Colonic mucosa (tissue), 4 donors: Measurements from ENCODE around the gene HOXD8. TPM values are rescaled to one million over a fixed set of nuclear protein-coding genes. Genes with fewer than 3 reads are reported as not detected.

Source experiments
- DNase-seq: peaks from one replicate; pipeline ENCODE4 v3.0.0-alpha.2; 2020
- H3K27ac ChIP-seq: fragments of 200-600 bp; one replicate; pipeline ENCODE4 v1.8.0; 2021
- H3K27me3 ChIP-seq: fragments of 200-600 bp; one replicate; pipeline ENCODE4 v1.8.0; 2021
- H3K36me3 ChIP-seq: fragments of 200-600 bp; one replicate; pipeline ENCODE4 v1.8.0; 2021
- H3K4me1 ChIP-seq: fragments of 200-600 bp; one replicate; pipeline ENCODE4 v1.8.0; 2021; ENCODE audit warnings: mild to moderate bottlenecking
- H3K4me3 ChIP-seq: fragments of 200-600 bp; one replicate; pipeline ENCODE4 v1.8.0; 2021
- H3K9ac ChIP-seq, 2 donors: one replicate each; pipeline ENCODE4 v1.7.0; 2013; ENCODE audit warnings: control low read depth in 2 of 2, low read depth in 2 of 2, low read length in 2 of 2
- H3K9me3 ChIP-seq: fragments of 200-600 bp; one replicate; pipeline ENCODE4 v1.8.0; 2021
- CTCF ChIP-seq: fragments of 200-600 bp; IDR thresholded peaks from one replicate; pipeline ENCODE4 v1.8.0; 2022; ENCODE audit warnings: antibody characterized with exemption, mild to moderate bottlenecking
- intact Hi-C: fragments of 100-400 bp; cut with DNase I; formaldehyde crosslinking; loops from one replicate; pipeline ENCODE4 v1.14.1; 2022
- total RNA-seq, 2 donors: library from RNA; stranded (reverse); fragmentation: NEBNext Ultra II Directional in 1 of 2; extraction: Animal tissue kit (Norgen Biotek cat#: 25700) in 1 of 2; gene quantifications; one replicate each; pipeline ENCODE4 v1.2.1, GENCODE V29; 2021
- donor health status: healthy.
- donor health status: DM: no; HTN: no; CAD: no.
- donor health status: DM: no; HTN: no; CAD: no.

HOXD8 gene
- total RNA-seq, 2 donors from 2014 or later, result 3.1 to 4.6 TPM

GRCh38 chr2:176114120-176114929, 15.2 kb upstream of the HOXD8 start:
- H3K4me3 ChIP-seq, result no peak overlapping the region
- H3K36me3 ChIP-seq, result no peaks in the 10 kb centered on the region
- peaks cover 84% of the 10 kb centered on the region for H3K27me3 ChIP-seq
- intact Hi-C loops, result no loop called here
- TF ChIP-seq CTCF, result no peak
- H3K4me1 ChIP-seq, result no peaks in the 10 kb centered on the region
- H3K27ac ChIP-seq, result no peak overlapping the region
- H3K9me3 ChIP-seq, result no peaks in the 10 kb centered on the region
- no peak for DNase-seq
- H3K9ac ChIP-seq, result peak overlapping the region in 1 of 2 donors; percentile 38

GRCh38 chr2:176114930-176115625, 14.4 kb upstream of the HOXD8 start:
- H3K4me3 ChIP-seq, result no peak overlapping the region
- no peaks in the 10 kb centered on the region for H3K36me3 ChIP-seq
- no peaks in the 10 kb centered on the region for H3K4me1 ChIP-seq
- intact Hi-C loops, result no loop called here
- peaks cover 80% of the 10 kb centered on the region for H3K27me3 ChIP-seq
- no peak overlapping the region for H3K27ac ChIP-seq
- no peaks in the 10 kb centered on the region for H3K9me3 ChIP-seq
- no peak for TF ChIP-seq CTCF
- H3K9ac ChIP-seq, result no peak overlapping the region
- no peak for DNase-seq

- H3K9me3 ChIP-seq, result no peaks in the 10 kb centered on the region
- peak; percentile 48 for DNase-seq
- intact Hi-C loops, result no loop called here
- H3K27ac ChIP-seq, result no peak within 1 kb of the TSS
- H3K4me1 ChIP-seq, result no peaks in the 10 kb centered on the region
- TF ChIP-seq CTCF, result no peak
- H3K9ac ChIP-seq, result peak within 1 kb of the TSS; percentile 51 to 64
- peak within 1 kb of the TSS; percentile 11 for H3K4me3 ChIP-seq
- H3K27me3 ChIP-seq, result peaks cover 81% of the 10 kb centered on the region
- no peaks in the 10 kb centered on the region for H3K36me3 ChIP-seq
Observed at GRCh38 chr2:176115883-176116813, 13.4 kb upstream of the HOXD8 start, which contains the start of gene HOXD10. Gene HOXD10 (plus strand): TSS chr2:176116778. CDS start chr2:176116834, 56 bp downstream.

- H3K9ac ChIP-seq, result peak overlapping the region in 1 of 2 donors; percentile 34
Observed at GRCh38 chr2:176117162-176117822, 12.2 kb upstream of the HOXD8 start.

More at GRCh38 chr2:176117162-176117822, 12.2 kb upstream of the HOXD8 start:
- Histone ChIP-seq H3K27me3 (peaks cover 85% of the 10 kb centered on the region), H3K36me3 (no peaks in the 10 kb centered on the region), H3K9me3 (no peaks in the 10 kb centered on the region), H3K4me1 (no peaks in the 10 kb centered on the region), H3K27ac (no peak overlapping the region), H3K4me3 (no peak overlapping the region)
- no peak for DNase-seq
- intact Hi-C loops, result no loop called here
- TF ChIP-seq CTCF, result no peak
